H1 (cell line): ENCODE results near the gene ATG7. TPM values are rescaled to one million over a fixed set of nuclear protein-coding genes. Genes with fewer than 3 reads are reported as not detected.
"Not testable (repeated sequence)": the region's sequence is repeated elsewhere in the genome, so short reads cannot be mapped to it uniquely, and the experiment has no call there.

Experiments
- CTCF ChIA-PET: fragments of 300-600 bp; sonication (Branson Sonifier 250); formaldehyde crosslinking; loops from one replicate; lab custom pipeline; 2021; ENCODE audit not compliant: partially characterized antibody; lab: Charles Lee
- POLR2A ChIA-PET: fragments of 300-600 bp; sonication (Branson Sonifier 250); formaldehyde crosslinking; loops from one replicate; lab custom pipeline; 2021; ENCODE audit warnings: inconsistent platforms; ENCODE audit not compliant: partially characterized antibody; lab: Charles Lee
- DNase-seq, 2 experiments: peaks; one replicate each; pipeline versions ENCODE4 v3.0.0 to v3.0.0-alpha.2; 2010 to 2022; ENCODE audit warnings: low spot score in 2 of 2, low read depth in 1 of 2, mixed read lengths in 1 of 2
- FAIRE-seq: peaks from 2 replicates; lab custom pipeline; 2011; peaks lifted over from hg19 to GRCh38; lab: Jason Lieb, UNC
- H2AFZ ChIP-seq: 2 replicates; pipeline ENCODE4 v1.8.1; 2012; ENCODE audit warnings: low read length, inconsistent platforms
- H2AK5ac ChIP-seq: 2 replicates; pipeline ENCODE4 v1.6.1; 2013; ENCODE audit warnings: low read depth, low read length
- H2BK120ac ChIP-seq: replicated peaks from 2 replicates; pipeline ENCODE3; 2013; ENCODE audit warnings: low read depth, low read length, inconsistent platforms
- H2BK12ac ChIP-seq: 2 replicates; pipeline ENCODE4 v1.6.1; 2013; ENCODE audit warnings: low read depth, low read length
- H2BK15ac ChIP-seq: 2 replicates; pipeline ENCODE4 v1.6.1; 2013; ENCODE audit warnings: low read length
- H2BK20ac ChIP-seq: 2 replicates; pipeline ENCODE4 v1.6.1; 2013; ENCODE audit warnings: low read length
- H2BK5ac ChIP-seq: 2 replicates; pipeline ENCODE4 v1.6.1; 2013; ENCODE audit warnings: low read depth, low read length
- H3K14ac ChIP-seq: 2 replicates; pipeline ENCODE4 v1.6.1; 2013; ENCODE audit warnings: inconsistent platforms; ENCODE audit not compliant: insufficient read length
- H3K18ac ChIP-seq: 2 replicates; pipeline ENCODE4 v1.6.1; 2013; ENCODE audit warnings: low read length; ENCODE audit errors: extremely low read depth
- H3K23ac ChIP-seq: 2 replicates; pipeline ENCODE4 v1.6.1; 2013; ENCODE audit warnings: inconsistent platforms; ENCODE audit not compliant: insufficient read length
- H3K23me2 ChIP-seq: 2 replicates; pipeline ENCODE4 v1.6.1; 2013; ENCODE audit warnings: low read depth, low read length
- H3K27ac ChIP-seq: 2 replicates; pipeline ENCODE4 v1.6.1; 2011; ENCODE audit warnings: low read depth, low read length, inconsistent platforms
- H3K27me3 ChIP-seq, 4 experiments: replicated peaks in 1 of 4; 1 replicate in 1 of 4; 2 replicates in 3 of 4; pipeline versions ENCODE4 v1.6.1 to v1.8.1; 2011 to 2013; ENCODE audit warnings: low read length in 3 of 4, mild to moderate bottlenecking in 3 of 4, inconsistent platforms in 2 of 4, mixed read lengths in 2 of 4, moderate library complexity in 1 of 4; ENCODE audit not compliant: control insufficient read depth in 3 of 4, insufficient read depth in 3 of 4; ENCODE audit errors: extremely low read depth in 1 of 4
- H3K36me3 ChIP-seq, 4 experiments: 2 replicates each; pipeline versions ENCODE4 v1.6.1 to v1.8.1; 2011 to 2013; ENCODE audit warnings: mild to moderate bottlenecking in 4 of 4, low read length in 3 of 4, moderate library complexity in 2 of 4, control low read depth in 1 of 4, inconsistent platforms in 1 of 4; ENCODE audit not compliant: insufficient read depth in 4 of 4, control insufficient read depth in 2 of 4
- H3K4ac ChIP-seq: replicated peaks from 2 replicates; pipeline ENCODE3; 2013; ENCODE audit warnings: low read length, low read depth, mixed read lengths, inconsistent platforms; ENCODE audit not compliant: insufficient read length
- H3K4me1 ChIP-seq, 4 experiments: replicated peaks in 1 of 4; 1 replicate in 1 of 4; 2 replicates in 3 of 4; pipeline versions ENCODE4 v1.6.1 to v1.8.1; 2011 to 2013; ENCODE audit warnings: low read length in 3 of 4, inconsistent platforms in 2 of 4, mixed read lengths in 1 of 4; ENCODE audit not compliant: insufficient read depth in 4 of 4, control insufficient read depth in 3 of 4
- H3K4me2 ChIP-seq, 2 experiments: 2 replicates each; pipeline versions ENCODE4 v1.6.1 to v1.8.1; 2011 to 2013; ENCODE audit warnings: low read depth in 2 of 2, low read length in 2 of 2, control low read depth in 1 of 2, inconsistent platforms in 1 of 2, mild to moderate bottlenecking in 1 of 2; ENCODE audit not compliant: insufficient read depth in 1 of 2
- H3K4me3 ChIP-seq, 4 experiments: fragments of 200-600, 300-600 bp in 1 of 4; sonication (generic), shearing (Covaris generic), sonication (Bioruptor Twin) in 1 of 4; 2 replicates each; pipeline versions ENCODE4 v1.5.1 to v1.8.1; 2011 to 2016; ENCODE audit warnings: low read length in 4 of 4, low read depth in 3 of 4, control low read depth in 2 of 4, inconsistent platforms in 2 of 4, mild to moderate bottlenecking in 2 of 4, mixed read lengths in 1 of 4, moderate library complexity in 1 of 4; ENCODE audit not compliant: insufficient read depth in 2 of 4; ENCODE audit errors: extremely low read depth in 1 of 4
- H3K56ac ChIP-seq: replicated peaks from 2 replicates; pipeline ENCODE3; 2013; ENCODE audit warnings: low read depth, mild to moderate bottlenecking, mixed read lengths, low read length, inconsistent platforms; ENCODE audit not compliant: insufficient read length
- H3K79me1 ChIP-seq: 2 replicates; pipeline ENCODE4 v1.6.1; 2013; ENCODE audit warnings: low read depth, low read length, control low read depth
- H3K79me2 ChIP-seq, 2 experiments: 2 replicates each; pipeline versions ENCODE4 v1.6.1 to v1.8.1; 2012 to 2013; ENCODE audit warnings: low read length in 2 of 2, mild to moderate bottlenecking in 2 of 2, inconsistent platforms in 1 of 2; ENCODE audit not compliant: insufficient read depth in 2 of 2, control insufficient read depth in 1 of 2
- H3K9ac ChIP-seq, 4 experiments: replicated peaks in 1 of 4; 1 replicate in 1 of 4; 2 replicates in 3 of 4; pipeline versions ENCODE4 v1.6.1 to v1.8.1; 2011 to 2013; ENCODE audit warnings: low read depth in 3 of 4, low read length in 3 of 4, control low read depth in 2 of 4, mild to moderate bottlenecking in 2 of 4, moderate library complexity in 2 of 4, inconsistent platforms in 1 of 4; ENCODE audit errors: extremely low read depth in 1 of 4
- H3K9me3 ChIP-seq, 2 experiments: 2 replicates each; pipeline versions ENCODE4 v1.6.1 to v1.8.1; 2012 to 2013; ENCODE audit warnings: mild to moderate bottlenecking in 2 of 2, moderate library complexity in 2 of 2, control low read depth in 1 of 2, inconsistent platforms in 1 of 2, low read depth in 1 of 2, low read length in 1 of 2, mixed read lengths in 1 of 2; ENCODE audit not compliant: insufficient read depth in 2 of 2
- H4K20me1 ChIP-seq, 2 experiments: replicated peaks in 1 of 2; 2 replicates each; pipeline versions ENCODE3 to v1.8.1; 2011 to 2013; ENCODE audit warnings: inconsistent platforms in 2 of 2, low read length in 2 of 2, mild to moderate bottlenecking in 1 of 2; ENCODE audit not compliant: insufficient read depth in 2 of 2, control insufficient read depth in 1 of 2
- H4K5ac ChIP-seq: 2 replicates; pipeline ENCODE4 v1.6.1; 2013; ENCODE audit warnings: low read length, low read depth, mixed read lengths, inconsistent platforms; ENCODE audit not compliant: insufficient read length
- H4K8ac ChIP-seq: 2 replicates; pipeline ENCODE4 v1.8.0; 2013; ENCODE audit warnings: mild to moderate bottlenecking, moderate library complexity, low read length, inconsistent platforms; ENCODE audit not compliant: insufficient read depth; ENCODE audit errors: extremely low read depth
- H4K91ac ChIP-seq: replicated peaks from 2 replicates; pipeline ENCODE3; 2013; ENCODE audit warnings: low read length, mixed read lengths, inconsistent platforms; ENCODE audit not compliant: insufficient read length
- ASH2L ChIP-seq: fragments of 200-600, 300-600 bp; sonication (generic); IDR thresholded peaks from one replicate; pipeline ENCODE4 v1.7.1; 2017; ENCODE audit warnings: low read length
- POU5F1 ChIP-seq: IDR thresholded peaks from 2 replicates; pipeline ENCODE4 v1.6.1; 2011; ENCODE audit warnings: low read depth, mild to moderate bottlenecking, low read length, moderate library complexity
- SP1 ChIP-seq: IDR thresholded peaks from 2 replicates; pipeline ENCODE4 v1.6.1; 2011; ENCODE audit warnings: low read depth, low read length
- WGBS, 2 experiments: shearing (Covaris generic) in 1 of 2; methylation state at CpG; one replicate each; pipeline versions ENCODE4 v1.1.6 to v1.1.7; 2013 to 2015; ENCODE audit warnings: low lambda C conversion rate in 2 of 2, mixed read lengths in 2 of 2, inconsistent platforms in 1 of 2, low coverage in 1 of 2, missing lambda C conversion rate in 1 of 2; ENCODE audit not compliant: insufficient replicate concordance in 2 of 2, insufficient coverage in 1 of 2, insufficient read length in 1 of 2; ENCODE audit errors: extremely low coverage in 1 of 2, missing lambda C conversion rate in 1 of 2; 5-methylcytosine and 5-hydroxymethylcytosine counted together
- polyA plus RNA-seq, 7 experiments: library from polyadenylated mRNA; depleted of rRNA in 3 of 7; stranded (reverse) in 5 of 7; unstranded in 2 of 7; fragments of >200 nt in 5 of 7; fragments of 200-250 nt in 2 of 7; gene quantifications; 1 replicate in 5 of 7; 2 replicates in 1 of 7; 4 replicates in 1 of 7; pipeline versions ENCODE4 v1.2.1 to v1.2.3, GENCODE V29; 2011 to 2013; ENCODE audit warnings: missing spikeins in 2 of 7, mixed read lengths in 2 of 7
- total RNA-seq: library from RNA; stranded (reverse); fragmentation: NEBNext Ultra II Directional; extraction: Animal tissue kit (Norgen Biotek cat#: 25700); gene quantifications from 2 replicates; pipeline ENCODE4 v1.2.1, GENCODE V29; 2021

The ATG7 gene
- total and polyA plus RNA-seq, 2 of the 8 experiments (the other 6 are each of a cell fraction or from before 2014, with no cell fraction given): 15.0 to 19.1 TPM

- TF ChIP-seq SP1 (no peak), POU5F1 (no peak), ASH2L (no peak)
Measured at GRCh38 chr3:11510356-11510755, 238.2 kb downstream of the ATG7 start (continued).

GRCh38 chr3:11511606-11512005 is 239.4 kb downstream of the ATG7 start:
- H4K20me1 ChIP-seq, H3K23ac ChIP-seq, H3K79me1 ChIP-seq, H2AK5ac ChIP-seq, POLR2A ChIA-PET, H3K14ac ChIP-seq, H2BK15ac ChIP-seq, H4K8ac ChIP-seq, H3K18ac ChIP-seq, H3K27ac ChIP-seq, H4K5ac ChIP-seq, H2BK20ac ChIP-seq, H2BK12ac ChIP-seq, H3K79me2 ChIP-seq, H2AFZ ChIP-seq, H3K56ac ChIP-seq, DNase-seq, H3K9me3 ChIP-seq, H3K36me3 ChIP-seq, H3K4me2 ChIP-seq, H3K9ac ChIP-seq, H3K4me3 ChIP-seq, H4K91ac ChIP-seq, H2BK120ac ChIP-seq, H3K27me3 ChIP-seq, FAIRE-seq, H3K4ac ChIP-seq, H2BK5ac ChIP-seq, H3K23me2 ChIP-seq: not testable (repeated sequence)
- CTCF ChIA-PET: interaction anchor here (0.8 to 1.4 kb wide), 2 partner anchors 27 to 133 kb away, joined by 3 to 5 read pairs; no protein-coding TSS in a partner anchor
- H3K4me1 ChIP-seq: peaks cover 2 to 14% (median 5%) of the 10 kb centered on the region in 4 experiments; a peak in 6 of 7 replicates
- WGBS, 2 experiments: 86% methylated on average over 8 of the region's 20 CpGs; no CpG with 5 or more reads in 1 of the 2 experiments
